SK-N-MC (cell line): ENCODE data around the gene RAB32.

Experiments
- EZH2 ChIP-seq: fragments of 200-600 bp; sonication (generic); IDR thresholded peaks from one replicate; pipeline ENCODE4 v1.6.1; 2017; ENCODE audit warnings: antibody characterized with exemption
- POLR2AphosphoS5 ChIP-seq: IDR thresholded peaks from 2 replicates; pipeline ENCODE4 v1.6.1; 2012; ENCODE audit warnings: mild to moderate bottlenecking, low read depth, low read length, borderline replicate concordance

DNA sequence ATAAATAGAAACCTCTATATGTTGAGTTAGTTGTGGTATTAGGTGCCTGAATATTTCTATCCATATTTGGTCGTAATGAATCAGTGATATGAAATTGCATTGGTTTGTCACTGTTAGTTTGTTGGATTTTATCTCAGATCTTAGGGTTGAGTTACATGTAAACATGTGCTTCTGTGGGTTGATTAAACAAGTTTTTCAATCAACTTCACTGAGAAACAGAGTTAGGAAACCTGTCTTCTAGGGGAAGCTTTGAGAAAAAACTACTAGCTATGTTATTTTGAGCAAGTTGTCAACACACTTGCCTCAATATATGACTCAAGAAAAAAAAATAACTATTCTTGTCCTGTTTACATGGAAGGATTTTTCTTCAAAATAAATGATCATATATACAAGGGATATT lies 40.3 kb downstream of the RAB32 start:
- TF ChIP-seq EZH2 = no peak
- no peak for TF ChIP-seq POLR2AphosphoS5
